NCI-H524 treated with DMSO at 0.1 percent for 48 hours (cell line): ENCODE data around the gene COL6A5.
"Not testable (repeated sequence)": the region's sequence is repeated elsewhere in the genome, so short reads cannot be mapped to it uniquely, and the experiment has no call there.

Source experiments
- DNase-seq: peaks from one replicate; lab custom pipeline; 2025; lab: John Stamatoyannopoulos, UW

Gene COL6A5

GRCh38 chr3:130389743-130390478, 44.4 kb downstream of the COL6A5 start:
- no peak for DNase-seq

DNA sequence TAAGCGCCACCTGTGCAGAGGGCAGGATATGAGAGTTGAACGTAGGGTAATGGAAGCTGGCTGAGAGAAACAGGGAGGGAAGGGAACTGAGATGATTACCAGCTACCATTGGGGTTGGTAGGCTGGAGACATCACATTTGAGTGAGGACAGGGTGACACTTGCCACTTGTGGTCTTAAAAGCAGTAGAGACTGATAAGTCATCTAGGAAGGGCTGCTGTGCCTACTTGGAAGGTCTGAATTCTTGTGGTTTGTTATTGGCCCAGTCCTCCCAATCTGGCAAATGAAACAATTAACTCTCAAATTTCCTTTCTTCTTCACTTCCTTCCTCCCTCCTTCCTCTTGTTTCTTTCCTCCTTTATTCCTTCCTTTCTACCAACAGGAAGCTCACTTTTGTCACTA, 46.8 kb downstream of the COL6A5 start:
- no peak for DNase-seq

GRCh38 chr3:130393594-130393993, 48.1 kb downstream of the COL6A5 start:
- no peak for DNase-seq

DNA sequence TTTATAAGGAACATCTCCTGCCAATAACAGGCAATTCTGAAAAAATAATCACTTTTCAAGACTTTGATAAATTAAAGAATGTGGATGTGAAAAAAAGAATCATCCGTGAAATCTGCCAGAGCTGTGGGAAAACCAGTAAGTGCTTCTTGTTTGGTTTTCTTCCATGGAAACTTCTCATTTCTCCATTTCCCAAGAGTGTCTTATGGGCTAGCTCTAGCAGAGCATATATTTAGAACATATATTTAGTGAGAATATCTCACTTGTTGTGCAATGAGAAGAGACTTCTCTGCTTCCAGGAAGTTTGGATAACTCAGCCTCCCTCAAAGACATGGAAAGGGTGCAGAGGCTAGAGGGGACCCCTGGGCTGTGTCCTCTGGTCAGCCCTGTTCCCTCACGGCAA, 49.9 kb downstream of the COL6A5 start:
- no peak for DNase-seq

DNA sequence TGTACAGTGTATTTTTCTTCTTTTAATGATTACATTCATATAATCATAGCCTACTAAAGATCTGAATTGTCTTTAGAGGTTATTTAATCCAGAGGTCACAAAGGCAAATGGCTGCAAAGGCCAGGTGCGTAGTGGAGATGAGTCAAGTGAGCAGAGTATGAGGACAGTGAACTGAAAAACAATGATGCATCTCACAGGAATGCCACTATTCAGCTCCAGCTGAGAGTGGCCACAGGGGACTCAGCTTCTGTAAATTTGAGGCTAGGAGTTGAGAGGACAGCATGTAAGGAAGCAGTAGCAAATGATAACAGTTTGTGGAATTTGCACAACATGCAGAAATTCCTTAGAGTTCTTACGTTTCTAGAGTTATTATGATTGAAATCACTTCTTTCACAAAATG, 50.4 kb downstream of the COL6A5 start:
- no peak for DNase-seq

- DNase-seq = no peak
Observed at GRCh38 chr3:130404401-130404800, 58.9 kb downstream of the COL6A5 start.

- DNase-seq = no peak
Observed at GRCh38 chr3:130405956-130406355, 60.5 kb downstream of the COL6A5 start.

DNA sequence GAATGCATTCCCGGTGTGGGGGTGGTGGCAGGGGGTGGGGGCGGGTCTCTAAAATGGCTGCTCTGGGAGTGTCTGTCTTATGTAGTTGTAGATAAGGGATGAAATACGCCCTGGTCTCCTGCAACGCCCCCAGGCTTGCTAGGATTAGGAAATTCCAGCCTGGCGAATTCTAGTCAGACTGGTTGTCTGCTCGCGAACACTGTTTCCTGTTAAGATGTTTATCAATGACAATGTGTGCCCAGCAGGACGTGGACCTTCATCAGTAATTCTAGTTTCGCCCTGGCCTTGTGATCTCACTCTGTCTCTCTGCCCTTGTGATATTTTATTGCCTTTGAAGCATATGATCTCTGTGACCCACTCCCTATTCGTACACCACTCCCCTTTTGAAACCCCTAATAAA, 62.8 kb downstream of the COL6A5 start:
- DNase-seq = not testable (repeated sequence)

DNA sequence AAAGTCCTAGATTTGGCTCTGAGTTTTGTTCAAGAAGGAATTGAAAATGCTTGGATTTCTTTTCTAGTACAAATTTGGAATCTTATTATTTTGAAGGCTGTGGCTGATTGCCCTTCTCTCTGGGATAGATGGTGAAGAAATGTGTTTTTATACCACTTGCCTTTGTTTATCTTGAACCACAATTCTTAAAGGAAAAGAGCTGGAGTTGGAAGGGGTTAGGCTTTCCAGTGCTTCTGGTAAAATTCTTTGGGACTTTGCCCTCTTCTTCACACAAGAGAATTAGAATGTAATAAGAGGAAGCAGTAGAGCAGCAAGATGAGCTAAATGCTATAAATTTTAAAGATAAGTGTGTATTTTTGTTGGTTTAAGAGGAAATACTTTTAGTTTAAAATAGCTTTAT, 65.8 kb downstream of the COL6A5 start:
- DNase-seq = no peak

- DNase-seq = no peak
Observed at GRCh38 chr3:130412991-130413560, 67.6 kb downstream of the COL6A5 start.

DNA sequence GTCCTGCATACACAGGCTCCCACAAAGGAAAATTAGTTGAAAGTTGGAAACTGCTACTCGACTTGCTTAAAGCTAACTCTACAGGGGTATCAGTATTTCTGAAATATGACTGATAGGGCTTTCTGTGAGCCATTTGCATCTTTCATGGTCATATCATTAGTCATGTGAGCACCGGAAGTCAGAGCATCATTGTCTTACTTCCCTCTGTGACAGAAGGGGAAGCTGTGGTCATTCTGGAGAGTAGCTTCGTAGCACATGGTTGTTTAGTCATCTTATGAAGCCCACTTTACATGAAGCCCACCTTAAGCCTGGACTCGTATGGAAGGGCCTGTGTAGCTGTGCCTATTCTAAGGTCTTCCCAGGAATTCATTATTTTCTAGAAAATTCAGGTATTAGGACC, 69.0 kb downstream of the COL6A5 start:
- DNase-seq = no peak

- DNase-seq = no peak
Observed at GRCh38 chr3:130420466-130420865, 75.0 kb downstream of the COL6A5 start.

- DNase-seq = no peak
Observed at GRCh38 chr3:130423064-130423463, 77.6 kb downstream of the COL6A5 start.

GRCh38 chr3:130424837-130425236, 79.4 kb downstream of the COL6A5 start:
- no peak for DNase-seq

GRCh38 chr3:130425484-130425883, 80.0 kb downstream of the COL6A5 start:
- DNase-seq = no peak

GRCh38 chr3:130426206-130426605, 80.7 kb downstream of the COL6A5 start:
- DNase-seq = no peak

- no peak for DNase-seq
Observed at GRCh38 chr3:130428871-130429712, 83.6 kb downstream of the COL6A5 start.

DNA sequence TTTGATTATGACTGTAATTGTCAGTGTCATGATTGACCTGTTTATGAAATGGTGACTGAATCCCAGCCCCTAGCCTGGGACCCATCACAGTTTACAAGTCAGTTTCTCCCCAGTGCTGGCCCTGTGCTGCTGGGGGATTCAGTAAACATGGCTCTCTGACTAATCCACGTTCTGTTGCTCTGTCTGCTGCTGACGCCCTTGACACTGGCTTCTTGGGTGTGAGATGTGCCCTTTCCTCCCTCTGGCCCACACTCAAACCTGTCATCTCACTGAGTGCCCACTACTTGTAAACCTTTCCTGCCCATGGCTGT, 84.2 kb downstream of the COL6A5 start:
- DNase-seq = no peak

GRCh38 chr3:130430266-130430665, 84.8 kb downstream of the COL6A5 start:
- DNase-seq = no peak

- not testable (repeated sequence) for DNase-seq
Observed at GRCh38 chr3:130432086-130432485, 86.6 kb downstream of the COL6A5 start.

DNA sequence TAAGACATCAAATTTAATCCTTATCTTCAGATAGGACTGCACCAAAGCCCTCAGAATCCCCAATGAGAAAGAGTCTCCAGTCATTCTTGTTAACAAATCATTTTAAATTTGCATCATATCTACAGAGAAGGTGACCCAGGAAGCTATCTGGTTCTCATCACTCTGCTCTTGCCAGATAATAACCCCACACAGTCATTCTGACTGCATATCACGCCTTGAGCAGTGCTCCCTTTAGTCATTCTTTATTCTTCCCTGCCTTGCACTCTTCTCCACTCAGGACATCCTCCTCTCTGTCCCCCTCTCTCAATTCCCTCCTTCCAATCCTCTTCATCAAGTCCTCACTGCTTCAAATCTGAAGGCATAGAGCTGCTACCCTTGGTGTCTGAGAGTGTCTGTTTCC, 87.8 kb downstream of the COL6A5 start:
- DNase-seq = no peak

GRCh38 chr3:130442284-130442683, 96.8 kb downstream of the COL6A5 start:
- DNase-seq = no peak

DNA sequence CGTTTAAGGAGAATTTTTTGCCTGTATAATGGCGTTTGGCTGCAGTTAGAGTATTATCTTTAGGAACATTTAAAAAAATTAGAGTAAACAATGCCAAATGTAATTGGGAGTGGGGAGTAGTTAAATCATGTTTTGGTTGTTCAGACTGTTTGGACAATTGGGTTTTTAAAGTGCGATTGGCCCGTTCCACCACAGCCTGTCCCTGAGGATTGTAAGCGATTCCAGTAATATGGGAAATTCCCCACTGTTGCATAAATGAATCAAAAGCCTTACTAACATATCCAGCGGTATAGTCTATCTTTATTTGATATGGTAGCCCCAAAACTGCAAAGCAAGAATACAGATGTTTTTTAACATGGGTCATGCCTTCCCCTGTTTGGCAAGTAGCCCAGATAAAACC, 101.4 kb downstream of the COL6A5 start:
- not testable (repeated sequence) for DNase-seq
